Measurements from ENCODE around the gene PSPH.

GRCh38 chr7:55977831-55978230 is 73.4 kb downstream of the PSPH start:
- TF ChIP-seq CTCF (IDR thresholded peaks at IDR 0.05) (no peak), POLR2AphosphoS5 (IDR thresholded peaks at IDR 0.05) (no peak), POLR2A (IDR thresholded peaks at IDR 0.05) (no peak), EP300 (IDR thresholded peaks at IDR 0.05) (no peak)
